GM06990 (cell line): ENCODE measurements around the gene HILPDA.

Experiments used
- DNase-seq: peaks from one replicate; pipeline ENCODE4 v3.0.0-alpha.2; 2011; ENCODE audit not compliant: insufficient read length; ENCODE audit errors: extremely low read depth
- H3K27me3 ChIP-seq: replicated peaks from 2 replicates; pipeline ENCODE4 v1.6.0; 2011; ENCODE audit warnings: low read length; ENCODE audit not compliant: control insufficient read depth, insufficient read depth
- H3K36me3 ChIP-seq: 2 replicates; pipeline ENCODE4 v1.5.1; 2011; ENCODE audit warnings: low read length; ENCODE audit not compliant: control insufficient read depth, insufficient read depth
- H3K4me3 ChIP-seq: replicated peaks from 2 replicates; pipeline ENCODE4 v1.5.1; 2011; ENCODE audit warnings: low read depth, mild to moderate bottlenecking, control low read depth, low read length
- CTCF ChIP-seq: IDR thresholded peaks from 2 replicates; pipeline ENCODE4 v1.5.1; 2011; ENCODE audit warnings: low read length, control low read depth, mild to moderate bottlenecking, inconsistent platforms; ENCODE audit not compliant: insufficient read depth, poor library complexity, severe bottlenecking

Gene HILPDA

GRCh38 chr7:128419257-128419656 lies 36.4 kb upstream of the HILPDA start:
- no peak for DNase-seq
- Histone ChIP-seq H3K27me3 (no peaks in the 10 kb centered on the region), H3K36me3 (no peaks in the 10 kb centered on the region), H3K4me3 (no peak overlapping the region)
- no peak for TF ChIP-seq CTCF

GRCh38 chr7:128420773-128421172 lies 34.9 kb upstream of the HILPDA start:
- Histone ChIP-seq H3K27me3 (no peaks in the 10 kb centered on the region), H3K4me3 (no peak overlapping the region), H3K36me3 (no peaks in the 10 kb centered on the region)
- no peak for DNase-seq
- TF ChIP-seq CTCF, result no peak

DNA sequence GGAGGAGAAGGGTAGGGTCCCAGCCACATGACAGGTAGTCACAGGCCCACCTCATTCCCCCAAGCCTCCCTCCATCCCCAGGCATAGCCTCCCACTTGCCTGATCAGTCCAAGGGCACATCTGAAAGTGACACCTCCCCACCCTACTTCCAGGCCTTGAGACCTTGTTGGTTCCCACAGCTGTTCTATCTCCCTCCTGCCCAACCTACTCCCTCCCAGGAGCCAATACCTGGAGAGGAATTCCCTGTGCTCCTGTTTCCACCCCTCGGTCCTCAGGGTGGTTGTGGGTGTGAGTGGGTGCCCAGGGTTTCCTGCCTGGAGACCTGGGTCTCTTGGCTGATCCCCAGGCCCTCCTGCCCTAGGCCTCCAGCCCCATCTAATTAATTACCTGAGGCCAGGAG lies 34.3 kb upstream of the HILPDA start:
- DNase-seq, result no peak
- H3K36me3 ChIP-seq, result no peaks in the 10 kb centered on the region
- H3K27me3 ChIP-seq, result no peaks in the 10 kb centered on the region
- TF ChIP-seq CTCF, result no peak
- H3K4me3 ChIP-seq, result no peak overlapping the region

DNA sequence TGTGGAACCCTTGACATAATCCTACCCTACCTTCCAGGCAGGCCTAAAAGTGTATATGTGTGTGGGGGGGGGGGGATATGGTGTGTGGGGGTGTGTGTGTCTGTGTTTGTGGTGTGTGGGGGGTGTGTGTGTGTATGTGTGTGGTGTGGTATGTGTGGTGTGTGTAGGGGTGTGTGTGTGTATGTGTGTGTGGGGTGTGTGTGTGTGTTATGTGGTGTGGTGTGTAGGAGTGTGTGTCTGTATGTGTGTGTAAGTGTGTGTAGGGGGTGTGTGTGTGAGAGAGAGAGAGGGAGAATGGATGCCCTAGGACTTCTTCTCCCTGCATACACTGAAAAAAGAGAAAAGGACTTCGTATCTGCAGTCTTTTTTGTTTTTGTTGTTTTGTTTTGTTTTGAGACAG lies 33.6 kb upstream of the HILPDA start:
- TF ChIP-seq CTCF, result no peak
- no peak for DNase-seq
- no peak overlapping the region for H3K4me3 ChIP-seq
- H3K36me3 ChIP-seq, result no peaks in the 10 kb centered on the region
- H3K27me3 ChIP-seq, result no peaks in the 10 kb centered on the region

GRCh38 chr7:128422842-128423241 lies 32.8 kb upstream of the HILPDA start:
- Histone ChIP-seq H3K27me3 (no peaks in the 10 kb centered on the region), H3K4me3 (no peak overlapping the region), H3K36me3 (no peaks in the 10 kb centered on the region)
- no peak for TF ChIP-seq CTCF
- DNase-seq, result no peak

GRCh38 chr7:128424686-128425275 lies 30.9 kb upstream of the HILPDA start:
- H3K36me3 ChIP-seq, result no peaks in the 10 kb centered on the region
- DNase-seq, result no peak
- no peaks in the 10 kb centered on the region for H3K27me3 ChIP-seq
- no peak overlapping the region for H3K4me3 ChIP-seq
- TF ChIP-seq CTCF, result no peak
